HL-60/S4 (cell line): Measurements from ENCODE around the gene CAPN5.
"Not testable (repeated sequence)": the region's sequence is repeated elsewhere in the genome, so short reads cannot be mapped to it uniquely, and the experiment has no call there.

Experiments used
- in situ Hi-C: fragments of 300-500 bp; cut with MboI; formaldehyde crosslinking; loops from 2 replicates; pipeline ENCODE4 v1.14.3; 2022; ENCODE audit warnings: low sequenced_read_pairs

CAPN5 gene

DNA sequence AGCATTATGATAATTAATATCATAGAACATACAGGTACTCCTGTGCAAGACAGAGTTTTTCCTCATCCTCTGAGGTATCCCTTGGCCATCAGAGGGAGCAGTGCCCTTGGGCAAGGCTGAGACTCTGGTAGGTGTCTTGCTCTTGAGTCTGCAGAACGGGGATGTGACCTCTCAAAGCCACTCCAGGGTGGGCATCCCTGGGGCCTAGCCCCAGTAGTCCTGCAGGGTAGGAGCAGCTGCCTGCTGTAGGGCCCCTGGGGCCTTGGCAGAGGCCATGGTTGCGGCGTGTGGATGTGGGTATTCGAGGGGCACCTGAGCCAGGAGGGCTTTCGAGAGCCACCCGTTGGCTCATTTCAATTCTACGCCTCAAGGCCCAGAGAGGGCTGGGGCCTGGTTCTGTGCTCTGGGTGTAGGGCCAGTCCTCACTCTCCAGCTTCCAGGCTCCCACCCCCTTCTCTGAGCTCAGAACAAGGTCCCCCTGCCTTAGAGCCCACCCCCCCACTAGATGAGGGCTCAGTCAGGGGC lies 28.1 kb downstream of the CAPN5 start:
- in situ Hi-C loops, result no loop called here

DNA sequence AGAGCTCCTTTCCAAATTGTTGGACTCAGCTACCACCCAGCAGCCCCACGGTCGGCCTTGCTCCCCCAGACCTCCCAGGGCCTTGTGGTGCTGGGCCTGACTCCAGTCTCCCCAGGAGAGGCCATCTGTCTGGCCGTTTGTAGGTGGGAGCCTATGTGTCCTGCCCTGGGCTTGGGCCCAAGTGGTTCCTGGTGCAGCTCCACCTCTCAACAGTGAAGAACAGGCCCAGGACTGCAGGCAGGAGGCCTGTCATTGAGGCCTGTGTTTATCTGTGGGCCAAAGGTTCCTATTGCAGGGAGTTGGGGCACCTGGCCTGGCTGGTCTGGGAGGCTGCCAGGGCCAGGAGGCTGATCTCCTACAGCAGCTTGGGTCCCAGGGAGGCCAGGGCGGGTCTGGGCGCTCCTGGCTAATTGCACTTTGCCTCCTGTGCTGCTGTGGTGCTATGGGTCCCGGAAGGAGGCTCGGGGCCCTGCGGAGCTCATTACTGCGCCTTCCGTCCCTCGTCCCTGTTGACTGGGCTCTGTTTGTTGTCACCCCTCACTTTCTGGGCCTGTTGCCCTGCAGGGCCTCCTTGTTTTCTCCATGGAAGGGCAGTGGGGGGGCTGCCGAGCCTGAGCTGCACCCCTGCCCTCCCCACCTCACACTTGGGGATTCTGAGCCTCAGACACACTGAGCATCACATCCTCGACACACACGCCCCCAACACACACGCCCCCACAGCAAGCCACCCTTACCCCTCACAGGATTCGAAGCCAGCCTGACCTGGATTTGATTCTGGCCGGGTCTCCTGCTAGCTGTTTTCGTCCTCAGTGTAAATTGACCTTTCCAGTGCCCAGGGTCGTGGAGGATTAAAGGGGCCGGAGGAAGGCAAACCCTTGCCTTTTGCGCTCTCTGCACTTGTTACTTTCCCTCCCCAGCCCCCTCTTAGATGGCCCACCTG lies 29.1 kb downstream of the CAPN5 start:
- in situ Hi-C loops, result no loop called here

GRCh38 chr11:77096591-77097019 lies 29.8 kb downstream of the CAPN5 start:
- in situ Hi-C loops, result no loop called here

GRCh38 chr11:77097180-77097579 lies 30.4 kb downstream of the CAPN5 start:
- in situ Hi-C loops, result not testable (repeated sequence)

DNA sequence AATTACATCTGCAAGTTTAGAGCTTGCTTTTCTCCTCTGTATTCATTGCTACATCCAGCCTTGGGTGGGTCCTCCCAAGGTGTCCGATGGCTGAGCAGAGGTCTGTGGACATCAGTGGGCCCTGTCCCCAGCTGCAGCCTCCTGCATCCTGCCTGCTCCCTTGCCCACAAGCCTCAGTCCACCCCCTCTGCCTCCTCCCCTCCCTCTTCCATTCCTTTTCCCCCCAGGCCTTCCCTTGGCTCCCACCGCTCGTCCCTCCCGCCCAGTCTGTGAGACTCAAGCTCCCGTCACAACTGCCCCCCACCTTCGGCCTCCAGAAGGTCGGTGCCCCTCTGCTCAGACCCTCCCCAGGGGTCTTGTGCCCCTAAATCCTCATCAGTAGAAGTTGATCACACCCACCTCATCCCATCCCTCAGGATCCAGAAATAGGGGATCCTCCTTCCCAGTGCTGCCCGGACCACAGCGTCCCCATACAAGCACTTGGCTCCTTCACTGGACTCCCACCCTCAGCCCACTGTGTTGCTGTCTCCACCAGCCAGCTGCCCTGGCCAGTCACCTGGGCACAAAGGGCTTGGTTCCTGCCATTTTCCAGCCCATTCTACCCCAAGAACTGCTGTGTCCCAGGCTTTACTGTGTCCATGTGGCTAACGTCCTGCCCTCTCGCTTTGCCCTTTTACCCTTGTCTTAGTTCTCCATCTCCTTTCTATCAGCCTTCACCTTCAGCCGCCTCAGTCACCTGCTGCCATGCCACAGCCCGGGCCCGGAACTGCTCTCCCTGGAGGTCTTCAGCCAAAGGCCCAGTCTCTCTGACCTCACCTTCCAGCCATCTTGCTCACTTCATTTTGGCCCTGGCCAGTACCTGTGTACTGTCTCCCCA lies 33.6 kb downstream of the CAPN5 start:
- in situ Hi-C loops, result no loop called here

GRCh38 chr11:77101043-77101537 lies 34.3 kb downstream of the CAPN5 start:
- in situ Hi-C loops, result no loop called here

- in situ Hi-C loops, result no loop called here
Observed at GRCh38 chr11:77102246-77103210, 35.8 kb downstream of the CAPN5 start, which contains the start of gene OMP. Gene OMP (plus strand): TSS chr11:77102840. CDS start chr11:77102840, 0 bp downstream.

GRCh38 chr11:77103319-77103718 lies 36.5 kb downstream of the CAPN5 start:
- in situ Hi-C loops, result no loop called here

DNA sequence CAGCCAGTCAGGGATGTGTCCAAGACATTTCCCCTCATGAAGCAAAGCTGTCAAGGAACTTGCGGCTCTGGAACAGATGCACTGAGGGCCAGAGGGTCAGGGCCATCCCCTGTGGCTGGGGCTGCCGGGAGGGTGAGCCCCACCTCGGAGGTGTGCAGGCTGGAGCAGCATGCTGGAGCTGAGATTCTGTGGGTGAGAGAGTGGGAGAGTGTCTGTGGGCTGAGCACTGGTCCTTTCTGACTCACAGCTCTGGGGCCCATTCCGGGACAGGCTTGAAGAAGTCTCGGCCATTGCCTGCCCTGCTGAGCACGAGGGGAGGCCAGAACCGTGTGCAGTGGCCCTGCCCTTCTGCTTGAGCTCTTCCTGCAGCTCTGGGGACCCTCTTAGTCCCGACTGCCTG lies 38.0 kb downstream of the CAPN5 start:
- in situ Hi-C loops, result no loop called here

GRCh38 chr11:77106321-77106720 lies 39.5 kb downstream of the CAPN5 start:
- in situ Hi-C loops, result no loop called here

DNA sequence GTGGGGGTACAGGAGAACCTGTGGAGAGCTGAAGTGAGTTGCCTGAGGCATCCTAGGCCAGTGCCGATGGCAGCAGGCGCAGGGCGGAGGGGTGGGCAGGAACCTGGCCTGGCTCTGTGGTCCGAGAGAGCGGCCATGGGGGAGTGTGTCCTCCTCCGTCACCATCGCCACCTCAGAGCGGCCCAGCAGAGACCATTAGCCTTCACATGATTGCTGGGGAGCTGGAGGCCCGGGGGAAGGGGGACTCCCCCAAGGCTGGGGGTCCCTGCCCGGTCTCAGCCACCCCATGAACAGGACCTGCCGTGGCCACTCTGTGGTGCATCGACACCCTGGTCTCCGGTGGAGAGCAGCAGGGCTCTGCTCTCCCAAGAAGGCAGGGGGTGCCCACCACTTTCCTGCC lies 40.0 kb downstream of the CAPN5 start:
- in situ Hi-C loops, result no loop called here

- in situ Hi-C loops, result no loop called here
Observed at GRCh38 chr11:77107950-77108349, 41.2 kb downstream of the CAPN5 start.

DNA sequence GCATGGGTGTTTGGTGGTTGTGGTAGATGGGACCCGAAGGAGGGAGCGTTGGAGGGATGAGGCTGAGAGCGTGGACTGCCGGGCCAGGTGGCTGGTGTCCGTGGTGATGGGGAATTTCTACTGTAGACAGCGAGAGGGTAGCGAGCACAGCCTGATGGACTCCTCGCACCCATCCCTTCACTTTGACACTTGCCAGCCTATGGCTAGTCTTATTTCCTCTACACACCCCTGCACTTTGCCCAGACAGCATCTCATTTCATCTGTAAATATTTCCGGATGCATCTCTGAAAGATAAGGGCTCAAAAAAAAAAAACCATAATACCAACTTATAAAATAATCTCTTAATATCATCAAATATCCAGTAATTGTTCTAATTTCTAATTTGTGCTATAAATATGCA lies 41.7 kb downstream of the CAPN5 start:
- in situ Hi-C loops, result no loop called here

- in situ Hi-C loops, result no loop called here
Observed at GRCh38 chr11:77109236-77110019, 42.7 kb downstream of the CAPN5 start.

- in situ Hi-C loops, result no loop called here
Observed at GRCh38 chr11:77110836-77111235, 44.1 kb downstream of the CAPN5 start.

DNA sequence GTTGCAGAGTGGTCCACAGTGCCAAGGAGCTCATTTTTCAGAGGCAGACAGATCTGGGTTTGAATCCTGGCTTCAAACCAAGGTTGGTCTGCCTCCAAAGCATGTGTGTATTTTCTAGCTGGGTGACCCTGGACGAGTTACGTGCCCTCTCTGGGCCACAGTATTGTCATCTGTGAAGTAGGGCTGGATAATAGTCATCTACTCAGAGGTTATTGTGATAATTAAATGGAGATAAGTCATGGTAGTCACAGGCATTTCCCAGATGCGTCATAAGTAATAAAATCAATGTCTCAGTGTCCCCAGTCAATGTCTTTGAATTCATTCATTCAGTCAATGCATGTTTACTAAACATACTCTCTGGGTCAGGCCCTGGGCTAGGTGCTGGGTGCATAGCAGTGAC lies 44.5 kb downstream of the CAPN5 start:
- in situ Hi-C loops, result no loop called here

GRCh38 chr11:77111946-77112345 lies 45.2 kb downstream of the CAPN5 start:
- in situ Hi-C loops, result no loop called here

DNA sequence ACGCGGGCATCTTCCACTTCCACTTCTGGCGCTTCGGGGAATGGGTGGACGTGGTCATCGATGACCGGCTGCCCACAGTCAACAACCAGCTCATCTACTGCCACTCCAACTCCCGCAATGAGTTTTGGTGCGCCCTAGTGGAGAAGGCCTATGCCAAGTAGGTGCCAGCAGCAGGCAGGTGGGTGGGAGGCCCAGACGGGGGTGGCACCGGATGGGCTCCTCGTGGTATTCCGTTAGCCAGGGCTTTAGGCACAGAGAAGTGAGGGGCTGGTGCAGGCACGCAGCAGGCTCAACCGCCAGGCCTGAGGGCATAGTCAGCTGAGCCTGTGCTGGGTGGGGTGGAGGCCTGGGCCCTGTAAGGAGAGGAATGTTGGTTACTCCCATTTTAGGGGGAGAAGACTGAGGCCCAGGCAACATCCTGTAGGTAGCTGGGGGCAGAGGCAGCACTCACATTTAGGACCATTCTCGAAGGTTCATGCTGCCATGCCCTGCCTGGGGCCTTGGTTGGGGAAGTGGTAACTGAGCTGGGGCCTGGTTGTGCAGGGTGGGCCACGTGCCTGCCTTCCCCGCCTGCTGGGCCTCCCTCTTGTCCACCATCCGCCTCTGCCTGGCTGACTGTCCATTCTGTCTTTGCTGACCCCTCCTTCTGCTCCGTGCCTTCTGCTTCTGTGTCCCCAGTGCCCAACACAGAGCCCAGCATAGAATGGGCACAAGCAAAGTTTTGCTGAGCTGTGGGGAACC lies 46.0 kb downstream of the CAPN5 start:
- in situ Hi-C loops, result no loop called here
